ENCODE results near the gene BICC1.

BICC1 gene

GRCh38 chr10:58651040-58651439, 138.4 kb downstream of the BICC1 start:
- DNase-seq (ENCODE audit: low read depth): no peak

- DNase-seq (ENCODE audit: low read depth): no peak
These were observed 139.1 kb downstream of the BICC1 start for GRCh38 chr10:58651742-58652141.

- DNase-seq (ENCODE audit: low read depth): no peak
These were observed 140.5 kb downstream of the BICC1 start for GRCh38 chr10:58653139-58653538.

GRCh38 chr10:58660575-58661255, 148.0 kb downstream of the BICC1 start:
- no peak for DNase-seq (ENCODE audit: low read depth)

GRCh38 chr10:58661336-58661735, 148.7 kb downstream of the BICC1 start:
- DNase-seq (ENCODE audit: low read depth): no peak

GRCh38 chr10:58661902-58662301, 149.2 kb downstream of the BICC1 start:
- DNase-seq (ENCODE audit: low read depth): no peak

GRCh38 chr10:58662314-58662713, 149.6 kb downstream of the BICC1 start:
- no peak for DNase-seq (ENCODE audit: low read depth)

- DNase-seq (ENCODE audit: low read depth): no peak
These were observed 152.7 kb downstream of the BICC1 start for GRCh38 chr10:58665361-58665760.

- DNase-seq (ENCODE audit: low read depth): no peak
These were observed 153.4 kb downstream of the BICC1 start for GRCh38 chr10:58666024-58666423.

GRCh38 chr10:58667658-58668310, 155.1 kb downstream of the BICC1 start:
- DNase-seq (ENCODE audit: low read depth): no peak

- no peak for DNase-seq (ENCODE audit: low read depth)
These were observed 160.2 kb downstream of the BICC1 start for GRCh38 chr10:58672845-58673244.

GRCh38 chr10:58674251-58674650, 161.6 kb downstream of the BICC1 start:
- no peak for DNase-seq (ENCODE audit: low read depth)

- DNase-seq (ENCODE audit: low read depth): no peak
These were observed 162.6 kb downstream of the BICC1 start for GRCh38 chr10:58675321-58675720.

GRCh38 chr10:58691528-58691927, 178.9 kb downstream of the BICC1 start:
- DNase-seq (ENCODE audit: low read depth): no peak

GRCh38 chr10:58693919-58694318, 181.2 kb downstream of the BICC1 start:
- no peak for DNase-seq (ENCODE audit: low read depth)

- DNase-seq (ENCODE audit: low read depth): no peak
These were observed 182.3 kb downstream of the BICC1 start for GRCh38 chr10:58695022-58695421.

- DNase-seq (ENCODE audit: low read depth): no peak
These were observed 184.1 kb downstream of the BICC1 start for GRCh38 chr10:58696736-58697135.

GRCh38 chr10:58697691-58698090, 185.0 kb downstream of the BICC1 start:
- DNase-seq (ENCODE audit: low read depth): no peak

- no peak for DNase-seq (ENCODE audit: low read depth)
These were observed 186.2 kb downstream of the BICC1 start for GRCh38 chr10:58698777-58699356.

- DNase-seq (ENCODE audit: low read depth): no peak
These were observed 187.9 kb downstream of the BICC1 start for GRCh38 chr10:58700591-58700990.

GRCh38 chr10:58701405-58702135, 188.9 kb downstream of the BICC1 start:
- DNase-seq (ENCODE audit: low read depth): no peak

GRCh38 chr10:58704226-58704625, 191.6 kb downstream of the BICC1 start:
- DNase-seq (ENCODE audit: low read depth): no peak

GRCh38 chr10:58704671-58705141, 192.0 kb downstream of the BICC1 start:
- no peak for DNase-seq (ENCODE audit: low read depth)

Data from CMK (cell line).